Measurements from ENCODE around the gene CTTNBP2.

The CTTNBP2 gene

GRCh38 chr7:117871778-117872538, 1.3 kb downstream of the CTTNBP2 start:
- DNase-seq (ENCODE audit: low read depth), result no peak

GRCh38 chr7:117871401-117871777, 1.9 kb downstream of the CTTNBP2 start:
- no peak for DNase-seq (ENCODE audit: low read depth)

DNA sequence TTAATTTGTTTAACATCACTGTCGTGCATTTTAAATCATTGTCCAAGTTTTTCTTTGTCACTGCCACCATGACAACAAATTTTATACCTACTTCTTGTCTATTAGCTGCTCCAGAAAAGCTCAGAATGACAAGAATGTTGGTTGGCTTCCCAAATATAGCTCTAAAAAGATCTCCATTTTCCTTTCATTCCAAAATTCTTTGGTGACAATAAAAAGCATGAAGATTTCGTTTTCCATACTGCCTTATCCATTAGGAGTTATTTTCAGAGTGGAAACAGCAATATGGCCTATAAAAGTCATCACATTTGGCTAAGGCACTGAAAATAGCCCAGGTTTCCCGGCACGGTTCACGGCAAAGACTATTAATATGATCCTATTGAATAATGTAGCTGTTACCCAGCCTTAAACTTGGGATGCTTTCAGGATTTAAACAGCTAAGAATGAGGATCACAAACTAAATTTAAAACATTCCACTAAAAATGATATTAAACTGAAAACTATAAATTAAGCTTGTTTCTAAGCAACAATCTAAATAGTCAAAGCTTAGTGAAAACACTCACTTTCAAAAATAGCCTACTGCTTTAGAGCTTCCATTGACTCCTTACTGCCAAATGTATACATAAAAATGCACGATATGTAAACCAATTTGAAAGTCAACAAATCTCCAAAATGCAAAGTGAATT, 2.7 kb downstream of the CTTNBP2 start:
- no peak for DNase-seq (ENCODE audit: low read depth)

GRCh38 chr7:117869374-117869773, 3.9 kb downstream of the CTTNBP2 start:
- no peak for DNase-seq (ENCODE audit: low read depth)

- DNase-seq (ENCODE audit: low read depth), result no peak
Observed at GRCh38 chr7:117863618-117864017, 9.6 kb downstream of the CTTNBP2 start.

DNA sequence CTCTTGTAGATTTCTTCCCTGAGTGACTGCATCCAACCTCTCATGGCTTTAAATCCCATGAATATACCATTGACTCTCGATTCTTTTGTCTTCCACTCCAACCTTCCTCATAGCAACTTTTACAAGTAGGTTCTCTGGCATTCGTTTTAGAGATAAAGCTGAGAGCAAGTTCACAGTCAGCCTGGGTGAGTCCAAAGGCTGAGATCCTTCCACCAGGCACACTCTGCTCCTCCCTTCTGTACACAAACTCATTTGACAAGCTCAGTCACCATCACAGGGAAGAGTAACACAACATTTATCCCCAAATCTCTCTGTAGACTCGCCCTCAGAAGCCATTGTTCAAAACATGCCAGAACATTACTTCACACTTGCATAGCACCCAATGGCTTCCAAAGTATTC, 10.9 kb downstream of the CTTNBP2 start:
- no peak for DNase-seq (ENCODE audit: low read depth)

DNA sequence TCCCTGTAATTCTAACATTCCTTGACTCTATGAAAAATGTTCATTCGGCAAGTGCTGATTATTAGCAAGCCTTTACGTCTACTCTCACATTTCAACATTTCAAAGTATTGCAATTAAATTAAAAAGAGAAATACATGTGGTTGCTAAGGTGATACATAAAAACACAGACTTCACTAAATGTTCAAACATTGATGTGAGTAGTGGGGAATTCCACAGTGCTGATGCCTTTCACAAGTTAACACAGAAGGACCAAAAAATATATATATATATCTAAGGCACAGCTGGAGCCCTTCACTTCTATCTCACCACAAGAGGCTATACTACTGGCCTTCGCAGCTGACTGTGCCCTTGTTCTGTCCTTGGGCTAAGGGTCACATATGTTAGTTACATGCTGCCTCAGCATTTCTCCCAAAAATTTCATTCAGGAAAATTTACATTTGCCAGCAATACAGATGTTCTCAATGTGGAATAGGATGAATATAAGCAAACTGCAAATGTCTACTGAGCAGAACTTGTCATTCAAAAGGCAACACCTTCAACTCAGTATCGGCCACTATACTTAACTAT, 13.9 kb downstream of the CTTNBP2 start:
- no peak for DNase-seq (ENCODE audit: low read depth)

- no peak for DNase-seq (ENCODE audit: low read depth)
Observed at GRCh38 chr7:117858712-117859111, 14.5 kb downstream of the CTTNBP2 start.

GRCh38 chr7:117857718-117858117, 15.5 kb downstream of the CTTNBP2 start:
- DNase-seq (ENCODE audit: low read depth), result no peak

DNA sequence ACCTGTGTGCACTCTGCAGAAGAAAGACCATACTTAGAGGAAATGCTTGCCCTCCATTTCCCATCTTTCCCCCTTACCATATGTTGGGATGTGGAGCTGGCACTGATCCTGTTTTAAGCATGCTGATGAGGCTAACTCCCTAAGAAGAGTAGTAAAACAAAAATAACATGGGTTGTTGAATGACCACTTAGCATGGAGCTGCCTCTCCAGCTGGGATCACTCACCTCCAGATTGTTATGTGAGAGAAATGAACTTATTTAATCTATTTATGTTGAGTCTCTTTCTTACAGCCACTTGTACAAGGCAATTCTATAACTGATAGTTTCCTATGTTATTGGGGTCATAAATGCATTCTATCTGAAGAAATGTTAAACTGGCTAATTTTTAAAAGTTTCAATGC, 17.0 kb downstream of the CTTNBP2 start:
- DNase-seq (ENCODE audit: low read depth), result no peak

- no peak for DNase-seq (ENCODE audit: low read depth)
Observed at GRCh38 chr7:117854186-117854585, 19.1 kb downstream of the CTTNBP2 start.

DNA sequence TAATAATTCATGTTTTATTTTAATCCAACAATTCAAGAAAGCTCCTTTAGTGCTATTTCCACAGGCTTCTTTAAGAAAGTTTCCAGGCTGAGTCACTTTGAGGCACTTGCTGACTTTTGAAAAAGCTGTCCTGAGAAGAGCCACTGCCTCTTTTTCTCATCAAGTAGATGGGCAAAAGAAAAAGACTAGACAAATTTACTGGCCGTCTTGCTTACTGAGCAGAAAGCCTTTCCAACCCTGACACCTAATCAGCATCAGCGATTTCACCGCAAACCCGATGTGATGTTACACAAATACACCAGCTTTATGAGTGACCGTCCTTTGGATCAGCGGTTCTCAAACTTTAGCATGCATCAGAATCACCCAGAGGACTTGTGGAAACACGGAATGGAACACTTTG, 24.3 kb downstream of the CTTNBP2 start:
- no peak for DNase-seq (ENCODE audit: low read depth)

- DNase-seq (ENCODE audit: low read depth), result no peak
Observed at GRCh38 chr7:117844678-117845077, 28.6 kb downstream of the CTTNBP2 start.

DNA sequence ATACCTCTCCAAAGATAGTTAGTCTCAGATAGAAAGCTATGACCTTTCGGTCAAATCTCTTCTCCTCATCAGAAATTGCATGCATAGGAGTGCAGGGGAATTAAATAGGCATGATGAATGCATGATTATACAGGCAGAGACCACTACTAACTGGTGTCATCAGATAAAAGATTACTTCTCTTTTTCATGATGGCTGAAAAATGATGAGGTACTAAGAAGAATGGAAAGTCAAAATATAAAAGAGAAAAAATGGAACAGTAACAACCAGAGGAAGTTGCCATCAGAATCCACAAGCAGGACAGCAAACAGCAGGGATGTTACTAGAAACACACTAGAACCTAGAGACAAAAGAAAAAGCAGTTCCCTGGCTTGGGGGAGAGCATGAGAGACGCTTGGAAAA, 31.6 kb downstream of the CTTNBP2 start:
- no peak for DNase-seq (ENCODE audit: low read depth)

DNA sequence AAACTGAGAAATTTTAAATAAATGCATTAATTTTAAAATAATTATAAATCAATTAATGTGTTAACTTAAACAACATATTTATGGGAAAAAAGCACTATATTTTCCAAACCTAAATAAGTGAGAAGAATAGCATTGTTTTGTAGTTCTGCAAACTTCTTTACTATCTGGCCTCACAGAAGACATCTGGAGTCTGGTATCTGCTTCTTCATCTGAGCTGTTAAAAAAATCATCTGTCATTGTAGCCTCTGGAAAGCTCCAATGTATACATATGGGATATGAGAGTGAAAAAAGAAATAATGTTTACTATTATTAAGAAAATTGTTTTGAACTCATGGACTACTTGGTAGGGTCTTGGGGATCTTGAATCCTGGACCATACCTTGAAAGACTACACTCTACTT, 32.2 kb downstream of the CTTNBP2 start:
- no peak for DNase-seq (ENCODE audit: low read depth)

GRCh38 chr7:117839507-117839906, 33.7 kb downstream of the CTTNBP2 start:
- DNase-seq (ENCODE audit: low read depth), result no peak

DNA sequence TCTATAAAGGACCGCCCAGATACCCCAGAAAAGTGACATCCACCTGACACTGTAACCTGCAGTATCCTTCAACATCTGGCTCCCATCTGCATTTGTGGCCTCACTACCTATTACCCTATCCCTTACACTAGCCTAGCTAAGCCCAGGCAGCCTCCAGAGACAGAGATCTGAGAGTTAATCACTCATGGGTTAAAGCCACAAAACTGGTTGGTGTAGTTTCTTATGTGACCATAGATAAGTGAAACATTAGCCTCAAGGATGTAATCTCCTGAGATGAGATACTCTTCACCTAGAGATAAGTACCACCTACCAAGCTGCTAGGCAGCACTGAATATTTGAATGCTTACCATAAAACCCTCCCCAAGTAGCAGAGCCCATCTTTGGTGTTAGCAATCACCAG, 35.4 kb downstream of the CTTNBP2 start:
- DNase-seq (ENCODE audit: low read depth), result no peak

GRCh38 chr7:117835016-117835664, 38.1 kb downstream of the CTTNBP2 start:
- DNase-seq (ENCODE audit: low read depth), result no peak

DNA sequence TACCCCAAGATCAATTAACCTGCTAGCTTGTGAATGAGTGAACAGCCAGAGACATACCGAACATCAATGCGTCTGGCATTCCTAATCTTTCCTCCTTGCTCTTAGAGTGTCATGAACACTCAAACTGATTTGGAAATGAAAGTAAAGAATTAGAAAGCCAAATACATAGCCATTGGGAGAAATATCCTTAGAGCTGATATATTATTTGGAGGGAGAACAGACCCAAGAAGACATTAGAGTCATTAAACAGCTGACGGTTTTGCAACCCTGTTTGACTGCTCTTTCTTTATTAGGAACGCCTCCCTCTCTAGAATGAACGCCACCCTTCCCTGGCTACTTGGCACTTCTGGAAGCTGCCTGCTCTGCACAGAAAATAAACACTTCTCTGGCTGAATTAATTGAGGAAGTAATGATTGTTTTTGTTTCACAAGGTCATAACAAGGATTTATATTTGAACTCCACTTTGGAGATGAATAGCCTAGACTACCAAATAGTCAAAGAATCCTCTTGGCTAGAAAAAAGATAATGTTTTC, 42.8 kb downstream of the CTTNBP2 start:
- no peak for DNase-seq (ENCODE audit: low read depth)

DNA sequence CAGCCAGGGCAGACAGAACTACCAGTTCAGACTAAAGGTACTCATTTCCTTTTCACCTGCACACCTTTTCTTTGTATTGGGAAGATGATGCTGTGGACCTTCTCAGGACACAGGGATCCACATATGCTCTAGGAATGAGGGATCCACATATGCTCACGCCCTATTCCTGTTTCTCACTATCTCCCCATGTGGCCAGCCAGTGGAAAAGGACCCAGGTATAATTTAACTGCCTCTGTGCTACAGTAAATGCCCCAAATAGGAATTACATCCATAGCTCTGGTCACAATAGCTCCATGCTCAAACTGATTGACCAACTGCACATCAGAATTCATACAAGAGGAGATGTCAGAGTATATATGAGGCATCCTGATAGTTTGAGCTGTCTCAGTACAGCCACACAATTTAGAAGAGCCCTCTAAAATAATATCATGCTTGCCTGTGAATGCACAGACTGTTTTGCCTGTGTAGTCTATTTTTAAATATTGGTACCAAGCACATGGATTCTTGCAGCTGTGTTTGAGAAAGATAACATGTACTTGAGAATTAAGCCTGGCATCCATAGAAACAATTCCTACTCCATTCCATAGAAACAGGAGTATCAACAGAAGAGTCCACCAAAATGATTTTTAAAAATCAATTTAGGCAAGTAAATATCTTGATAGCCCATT, 43.7 kb downstream of the CTTNBP2 start:
- no peak for DNase-seq (ENCODE audit: low read depth)

DNA sequence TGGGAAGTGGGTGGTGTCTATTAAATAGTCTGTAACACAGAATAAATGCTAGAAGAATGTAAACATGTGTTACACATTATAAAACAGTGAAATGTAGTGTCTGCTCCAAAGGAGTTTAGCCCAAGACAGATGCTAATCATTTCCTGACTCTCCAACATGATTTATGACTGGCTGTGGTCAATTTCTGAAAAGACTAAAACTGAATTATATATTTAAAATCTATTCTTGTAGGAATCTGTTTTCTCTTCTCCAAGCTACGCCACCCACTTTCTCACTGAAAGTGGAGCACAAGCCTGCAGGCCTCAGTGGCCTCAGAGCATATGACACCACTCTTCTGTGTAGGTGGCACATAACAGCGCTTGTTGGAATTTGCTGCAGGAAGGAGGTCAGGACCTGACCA, 44.4 kb downstream of the CTTNBP2 start:
- DNase-seq (ENCODE audit: low read depth), result no peak

DNA sequence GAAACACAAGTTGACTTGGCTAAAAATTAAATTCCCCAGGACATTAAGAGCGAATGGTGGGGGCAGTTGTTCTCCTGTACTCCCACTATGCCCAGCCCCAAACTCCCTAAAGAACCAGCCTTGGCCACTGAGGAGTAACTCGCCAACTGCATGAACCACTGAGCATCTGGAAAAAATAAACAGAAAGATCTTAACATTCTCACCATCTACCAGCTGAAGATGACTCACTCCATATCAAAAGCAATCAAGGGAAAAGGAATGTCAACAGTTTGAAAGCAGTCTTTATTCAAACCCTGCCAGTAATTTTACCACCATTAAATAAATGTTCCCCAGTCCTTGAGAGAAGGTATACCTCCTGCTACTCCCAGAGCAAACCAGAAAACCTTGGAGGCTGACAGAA, 45.4 kb downstream of the CTTNBP2 start:
- no peak for DNase-seq (ENCODE audit: low read depth)

Data from stimulated activated CD8-positive, alpha-beta memory T cell treated with anti-CD3 and anti-CD28 coated beads, Interleukin-12 subunit alpha, Interleukin-12 subunit beta, amount 100 ng/mL, for 1 hour (primary cell).